ENCODE results near the gene SLC2A1. TPM values are rescaled to one million over a fixed set of nuclear protein-coding genes. Genes with fewer than 3 reads are reported as not detected.

SLC2A1 gene
- total and polyA plus RNA-seq, 10 donors, result 18.3 to 142 (median 32.4) TPM

GRCh38 chr1:42928859-42929258, 29.8 kb downstream of the SLC2A1 start:
- peaks cover 22 to 69% (median 51%) of the 10 kb centered on the region in 6 donors for H3K4me1 ChIP-seq
- TF ChIP-seq POLR2AphosphoS5 (IDR thresholded peaks at IDR 0.05), result peak in 1 of 3 donors; percentile 30
- no peak for TF ChIP-seq POLR2A (IDR thresholded peaks at IDR 0.05)
- intact Hi-C loops (cut with DNase I; ENCODE audit: low total_unique reads), result no loop called here
- peak overlapping the region in 1 of 8 donors; percentile 15 for H3K27ac ChIP-seq
- peak; percentile 76 for DNase-seq
- 97 to 99% (median 98%) methylated on average over 12 to 13 of the region's 13 CpGs for WGBS, 5 donors
- peaks cover 0 to 59% (median 48%) of the 10 kb centered on the region in 6 donors for H3K36me3 ChIP-seq
- H3K9me3 ChIP-seq, result no peaks in the 10 kb centered on the region
- no peaks in the 10 kb centered on the region for H3K27me3 ChIP-seq (replicated peaks in 1 of 7)
- no peak overlapping the region for H3K4me3 ChIP-seq

GRCh38 chr1:42927920-42928505, 30.7 kb downstream of the SLC2A1 start:
- 85 to 98% (median 89%) methylated on average over 7 to 10 of the region's 10 CpGs for WGBS, 5 donors
- TF ChIP-seq CTCF (IDR thresholded peaks at IDR 0.05 in 8 of 11, conservative IDR thresholded peaks at IDR 0.05 in 3 of 11), result no peak
- H3K27ac ChIP-seq, result peak overlapping the region in 1 of 8 donors; percentile 15
- H3K4me3 ChIP-seq, result no peak overlapping the region
- intact Hi-C loops (cut with DNase I; ENCODE audit: low total_unique reads), result no loop called here
- DNase-seq, result no peak
- H3K27me3 ChIP-seq (replicated peaks in 1 of 7), result no peaks in the 10 kb centered on the region
- H3K9me3 ChIP-seq, result no peaks in the 10 kb centered on the region
- peaks cover 0 to 54% (median 48%) of the 10 kb centered on the region in 6 donors for H3K36me3 ChIP-seq
- H3K4me1 ChIP-seq, result peaks cover 22 to 69% (median 50%) of the 10 kb centered on the region in 6 donors

- WGBS, 5 donors, result 93 to 99% (median 96%) methylated on average over 8 of the region's 8 CpGs
- H3K4me3 ChIP-seq, result no peak overlapping the region
- H3K4me1 ChIP-seq, result peaks cover 24 to 67% (median 45%) of the 10 kb centered on the region in 6 donors
- no peaks in the 10 kb centered on the region for H3K27me3 ChIP-seq (replicated peaks in 1 of 7)
- no peaks in the 10 kb centered on the region for H3K9me3 ChIP-seq
- H3K36me3 ChIP-seq, result peaks cover 0 to 54% (median 48%) of the 10 kb centered on the region in 6 donors
- H3K27ac ChIP-seq, result no peak overlapping the region
- intact Hi-C loops (cut with DNase I; ENCODE audit: low total_unique reads), result no loop called here
- DNase-seq, result peak; percentile 52
- TF ChIP-seq POLR2AphosphoS5 (IDR thresholded peaks at IDR 0.05) (no peak), POLR2A (IDR thresholded peaks at IDR 0.05) (no peak), CTCF (IDR thresholded peaks at IDR 0.05 in 8 of 11, conservative IDR thresholded peaks at IDR 0.05 in 3 of 11) (no peak)
Measured at GRCh38 chr1:42927274-42927841, 31.3 kb downstream of the SLC2A1 start.

- peak; percentile 76 for DNase-seq
- peaks cover 24 to 62% (median 41%) of the 10 kb centered on the region in 6 donors for H3K4me1 ChIP-seq
- H3K27me3 ChIP-seq (replicated peaks in 1 of 7), result no peaks in the 10 kb centered on the region
- intact Hi-C loops (cut with DNase I; ENCODE audit: low total_unique reads), result no loop called here
- no peak overlapping the region for H3K27ac ChIP-seq
- no peaks in the 10 kb centered on the region for H3K9me3 ChIP-seq
- peak in 1 of 3 donors; percentile 16 for TF ChIP-seq POLR2AphosphoS5 (IDR thresholded peaks at IDR 0.05)
- no peak for TF ChIP-seq POLR2A (IDR thresholded peaks at IDR 0.05)
- H3K36me3 ChIP-seq, result peaks cover 0 to 54% (median 48%) of the 10 kb centered on the region in 6 donors
- WGBS, 5 donors, result 91 to 96% (median 95%) methylated on average over 11 of the region's 11 CpGs
- H3K4me3 ChIP-seq, result no peak overlapping the region
Measured at GRCh38 chr1:42926879-42927242, 31.8 kb downstream of the SLC2A1 start.

- 92 to 97% (median 96%) methylated on average over 5 of the region's 5 CpGs for WGBS, 5 donors
- DNase-seq, result no peak
- Histone ChIP-seq H3K36me3 (peaks cover 0 to 54% (median 48%) of the 10 kb centered on the region in 6 donors), H3K4me3 (no peak overlapping the region), H3K9me3 (no peaks in the 10 kb centered on the region), H3K27ac (peak overlapping the region in 1 of 8 donors; percentile 98), H3K27me3 (replicated peaks in 1 of 7) (no peaks in the 10 kb centered on the region), H3K4me1 (peaks cover 22 to 57% (median 35%) of the 10 kb centered on the region in 6 donors)
- TF ChIP-seq CTCF (IDR thresholded peaks at IDR 0.05 in 8 of 11, conservative IDR thresholded peaks at IDR 0.05 in 3 of 11) (no peak), POLR2A (IDR thresholded peaks at IDR 0.05) (no peak), POLR2AphosphoS5 (IDR thresholded peaks at IDR 0.05) (no peak)
- intact Hi-C loops (cut with DNase I; ENCODE audit: low total_unique reads), result no loop called here
Measured at GRCh38 chr1:42926235-42926878, 32.3 kb downstream of the SLC2A1 start.
